Neural cell (in vitro differentiated cells): Measurements from ENCODE around the gene PCDHB6. TPM values are rescaled to one million over a fixed set of nuclear protein-coding genes. Genes with fewer than 3 reads are reported as not detected.
"Not testable (repeated sequence)": the region's sequence is repeated elsewhere in the genome, so short reads cannot be mapped to it uniquely, and the experiment has no call there.

Source experiments
- H2AFZ ChIP-seq: fragments of 200-600, 300-800 bp; sonication (generic), shearing (Covaris generic); 2 replicates; pipeline ENCODE4 v1.6.0; 2014; ENCODE audit warnings: low read depth, mild to moderate bottlenecking, antibody characterized with exemption, low read length, moderate library complexity
- H3F3A ChIP-seq: fragments of 200-600 bp; shearing (Covaris generic); 2 replicates; pipeline ENCODE4 v1.6.1; 2016; ENCODE audit warnings: mild to moderate bottlenecking, moderate library complexity, mixed read lengths, antibody characterized with exemption, low read length; ENCODE audit not compliant: insufficient read depth, poor library complexity, severe bottlenecking
- H3K27ac ChIP-seq: fragments of 200-600, 300-800 bp; sonication (generic), shearing (Covaris generic); 2 replicates; pipeline ENCODE4 v1.5.1; 2014; ENCODE audit warnings: mild to moderate bottlenecking, low read length, moderate library complexity
- H3K27me3 ChIP-seq: fragments of 300-800, 200-600 bp; sonication (generic), shearing (Covaris generic); 2 replicates; pipeline ENCODE4 v1.6.0; 2014; ENCODE audit warnings: mild to moderate bottlenecking, low read depth, low read length, moderate library complexity; ENCODE audit not compliant: insufficient read depth
- H3K36me3 ChIP-seq: fragments of 300-800, 200-600 bp; sonication (generic), shearing (Covaris generic); 2 replicates; pipeline ENCODE4 v1.5.1; 2014; ENCODE audit warnings: mild to moderate bottlenecking, antibody characterized with exemption, low read length, moderate library complexity; ENCODE audit not compliant: insufficient read depth
- H3K4me2 ChIP-seq: fragments of 300-800, 200-600 bp; sonication (generic), shearing (Covaris generic); 2 replicates; pipeline ENCODE4 v1.6.0; 2014; ENCODE audit warnings: mild to moderate bottlenecking, low read length
- H3K4me3 ChIP-seq: fragments of 300-800, 200-600 bp; sonication (generic), shearing (Covaris generic); 2 replicates; pipeline ENCODE4 v1.5.1; 2014; ENCODE audit warnings: mild to moderate bottlenecking, low read length, moderate library complexity
- H3K79me2 ChIP-seq: fragments of 200-600 bp; shearing (Covaris generic); replicated peaks from 2 replicates; pipeline ENCODE4 v1.6.0; 2014; ENCODE audit warnings: mild to moderate bottlenecking, low read length, moderate library complexity; ENCODE audit not compliant: insufficient read depth
- H3K9ac ChIP-seq: fragments of 300-800, 200-600 bp; sonication (generic), shearing (Covaris generic); 2 replicates; pipeline ENCODE4 v1.6.1; 2016; ENCODE audit warnings: mild to moderate bottlenecking, low read length, mixed read lengths
- H3K9me2 ChIP-seq: fragments of 200-600 bp; shearing (Covaris generic); 2 replicates; pipeline ENCODE4 v1.6.1; 2016; ENCODE audit warnings: mild to moderate bottlenecking, low read length, mixed read lengths; ENCODE audit not compliant: insufficient read depth
- H3K9me3 ChIP-seq: fragments of 200-600, 300-800 bp; sonication (generic), shearing (Covaris generic); 2 replicates; pipeline ENCODE4 v1.6.1; 2016; ENCODE audit warnings: mild to moderate bottlenecking, mixed run types, low read length, moderate library complexity, mixed read lengths
- H4K20me1 ChIP-seq: fragments of 200-600 bp; shearing (Covaris generic); 2 replicates; pipeline ENCODE4 v1.6.1; 2016; ENCODE audit warnings: mild to moderate bottlenecking, mixed run types; ENCODE audit not compliant: insufficient read depth
- EP300 ChIP-seq: fragments of 450-650 bp; conservative IDR thresholded peaks from 2 replicates; pipeline ENCODE4 v1.6.1; 2014; ENCODE audit warnings: antibody characterized with exemption, mild to moderate bottlenecking, moderate library complexity; ENCODE audit not compliant: poor library complexity, severe bottlenecking
- EZH2 ChIP-seq: fragments of 200-600, 300-800 bp; shearing (Covaris generic), sonication (generic); IDR thresholded peaks from 2 replicates; pipeline ENCODE4 v1.6.1; 2014; ENCODE audit warnings: antibody characterized with exemption, low read length, borderline replicate concordance, mild to moderate bottlenecking; ENCODE audit not compliant: insufficient read depth, poor library complexity, severe bottlenecking
- MXI1 ChIP-seq: fragments of 450-650 bp; conservative IDR thresholded peaks from 2 replicates; pipeline ENCODE4 v1.6.1; 2014; ENCODE audit warnings: antibody characterized with exemption, mild to moderate bottlenecking; ENCODE audit not compliant: poor library complexity, severe bottlenecking
- POLR2AphosphoS5 ChIP-seq: IDR thresholded peaks from 2 replicates; pipeline ENCODE4 v1.6.1; 2012
- RAD21 ChIP-seq: fragments of 450-650 bp; conservative IDR thresholded peaks from 2 replicates; pipeline ENCODE4 v1.6.1; 2014; ENCODE audit warnings: antibody characterized with exemption, mild to moderate bottlenecking, moderate library complexity
- REST ChIP-seq: IDR thresholded peaks from 2 replicates; pipeline ENCODE4 v1.6.1; 2012; ENCODE audit warnings: borderline replicate concordance
- SMC3 ChIP-seq: fragments of 450-650 bp; conservative IDR thresholded peaks from 2 replicates; pipeline ENCODE4 v1.6.1; 2014; ENCODE audit warnings: antibody characterized with exemption, mild to moderate bottlenecking, moderate library complexity; ENCODE audit not compliant: poor library complexity
- polyA plus RNA-seq: library from polyadenylated mRNA; depleted of rRNA; stranded (reverse); fragments of >200 nt; gene quantifications from 2 replicates; pipeline ENCODE4 v1.2.3, GENCODE V29; 2014
- TF ChIP-seq, protein P1 (sequence below): fragments of 450-650 bp; IDR thresholded peaks from 2 replicates; pipeline ENCODE4 v1.5.1; 2014; ENCODE audit warnings: antibody characterized with exemption, mild to moderate bottlenecking, moderate library complexity; ENCODE audit not compliant: poor library complexity, severe bottlenecking

The PCDHB6 gene
- polyA plus RNA-seq, 1 donor from 2014 or later = 1.7 TPM

GRCh38 chr5:141172381-141173204 is 22.7 kb downstream of the PCDHB6 start, which contains the start of gene PCDHB7:
Gene PCDHB7 (plus strand): TSS chr5:141172644. CDS start chr5:141172836, 192 bp downstream.
- TF ChIP-seq MXI1 = no peak
- no peak for TF ChIP-seq POLR2AphosphoS5
- no peak for TF ChIP-seq EP300
- TF ChIP-seq REST = no peak
- no peak for TF ChIP-seq SMC3
- TF ChIP-seq, protein P1, sequence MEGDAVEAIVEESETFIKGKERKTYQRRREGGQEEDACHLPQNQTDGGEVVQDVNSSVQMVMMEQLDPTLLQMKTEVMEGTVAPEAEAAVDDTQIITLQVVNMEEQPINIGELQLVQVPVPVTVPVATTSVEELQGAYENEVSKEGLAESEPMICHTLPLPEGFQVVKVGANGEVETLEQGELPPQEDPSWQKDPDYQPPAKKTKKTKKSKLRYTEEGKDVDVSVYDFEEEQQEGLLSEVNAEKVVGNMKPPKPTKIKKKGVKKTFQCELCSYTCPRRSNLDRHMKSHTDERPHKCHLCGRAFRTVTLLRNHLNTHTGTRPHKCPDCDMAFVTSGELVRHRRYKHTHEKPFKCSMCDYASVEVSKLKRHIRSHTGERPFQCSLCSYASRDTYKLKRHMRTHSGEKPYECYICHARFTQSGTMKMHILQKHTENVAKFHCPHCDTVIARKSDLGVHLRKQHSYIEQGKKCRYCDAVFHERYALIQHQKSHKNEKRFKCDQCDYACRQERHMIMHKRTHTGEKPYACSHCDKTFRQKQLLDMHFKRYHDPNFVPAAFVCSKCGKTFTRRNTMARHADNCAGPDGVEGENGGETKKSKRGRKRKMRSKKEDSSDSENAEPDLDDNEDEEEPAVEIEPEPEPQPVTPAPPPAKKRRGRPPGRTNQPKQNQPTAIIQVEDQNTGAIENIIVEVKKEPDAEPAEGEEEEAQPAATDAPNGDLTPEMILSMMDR = no peak
- no peak for TF ChIP-seq RAD21
- no peak for TF ChIP-seq EZH2
- Histone ChIP-seq H3K4me2 (no peak within 1 kb of the TSS), H3K9ac (no peak within 1 kb of the TSS)

GRCh38 chr5:141174291-141175104 is 24.6 kb downstream of the PCDHB6 start:
- H2AFZ ChIP-seq, H3F3A ChIP-seq, H3K4me2 ChIP-seq, H3K79me2 ChIP-seq, H3K27ac ChIP-seq, H4K20me1 ChIP-seq, H3K36me3 ChIP-seq, H3K9me3 ChIP-seq, H3K4me3 ChIP-seq, H3K9ac ChIP-seq, H3K9me2 ChIP-seq, H3K27me3 ChIP-seq: not testable (repeated sequence)

More at GRCh38 chr5:141172381-141173204, 22.7 kb downstream of the PCDHB6 start, which contains the start of gene PCDHB7:
- Histone ChIP-seq H3K27me3 (no peaks in the 10 kb centered on the region), H3K4me3 (no peak within 1 kb of the TSS), H3K9me3 (peaks cover 7% of the 10 kb centered on the region), H3K36me3 (no peaks in the 10 kb centered on the region), H4K20me1 (no peaks in the 10 kb centered on the region), H2AFZ (no peak within 1 kb of the TSS), H3K9me2 (no peaks in the 10 kb centered on the region), H3K79me2 (no peaks in the 10 kb centered on the region), H3F3A (no peaks in the 10 kb centered on the region), H3K27ac (no peak within 1 kb of the TSS)
